GM19099 (cell line): ENCODE data around the gene GPSM1.

Experiments
- POLR2A ChIP-seq: IDR thresholded peaks from 3 replicates; pipeline ENCODE4 v1.6.1; 2011; ENCODE audit warnings: low read depth; ENCODE audit not compliant: insufficient read length; ENCODE audit errors: extremely low read depth

Gene GPSM1

DNA sequence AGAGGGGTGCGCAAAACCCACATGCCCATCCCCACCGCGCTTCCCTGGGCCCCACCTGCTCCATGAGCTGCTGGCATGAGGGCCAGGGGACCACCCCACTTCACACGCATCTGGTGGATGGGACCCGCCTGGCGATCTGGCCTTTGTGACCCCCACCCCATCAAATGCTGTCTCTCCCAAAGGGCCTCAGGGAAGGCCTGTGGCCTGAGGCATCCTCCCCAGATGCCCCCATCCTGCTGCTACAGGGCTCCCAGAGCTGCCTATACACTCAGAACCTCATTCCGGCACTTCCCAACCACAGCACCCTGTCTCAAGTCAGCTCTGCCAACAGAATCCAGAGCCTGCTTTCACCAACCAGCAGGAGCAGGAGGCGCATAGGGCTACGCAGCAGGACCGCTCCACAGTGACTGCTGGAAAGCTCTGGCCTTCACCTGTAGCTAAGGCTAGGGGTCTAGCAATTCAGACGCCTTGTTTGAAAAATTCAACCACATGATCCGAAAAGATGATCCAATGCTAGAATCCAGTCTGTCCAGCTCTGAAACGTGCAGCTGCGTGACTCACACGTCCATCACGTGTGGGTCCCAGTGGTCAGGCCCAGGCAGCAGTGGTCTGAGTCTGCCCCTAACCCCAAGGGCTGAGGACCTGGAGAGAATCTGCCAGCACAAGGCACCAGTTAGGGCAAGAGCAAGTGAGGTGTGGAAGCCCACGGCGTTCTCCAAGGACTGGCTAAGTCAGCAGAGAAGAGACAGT lies 74.0 kb downstream of the GPSM1 start:
- no peak for TF ChIP-seq POLR2A

- no peak for TF ChIP-seq POLR2A
These were observed 74.7 kb downstream of the GPSM1 start for GRCh38 chr9:136402067-136402466.

DNA sequence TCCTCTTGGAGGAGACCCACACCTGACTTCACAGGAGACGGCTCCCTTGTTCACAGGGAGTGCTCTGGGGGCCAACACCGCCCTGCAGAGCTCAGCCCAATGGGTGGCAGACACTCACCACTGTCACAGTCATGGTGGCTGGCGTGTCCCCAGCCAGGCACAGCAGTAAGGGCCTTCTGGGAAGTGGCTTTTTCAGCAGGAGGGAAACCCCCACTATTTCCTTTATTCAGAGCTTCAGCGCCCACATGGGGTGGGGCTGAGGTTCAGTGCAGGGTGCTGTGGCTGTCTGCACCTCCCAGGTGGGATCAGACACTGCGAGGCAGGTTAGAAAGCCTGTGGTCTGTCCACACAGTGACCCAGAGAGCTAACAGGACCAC lies 76.2 kb downstream of the GPSM1 start:
- TF ChIP-seq POLR2A, result peak; percentile 32

GRCh38 chr9:136403915-136404800 lies 76.8 kb downstream of the GPSM1 start:
- TF ChIP-seq POLR2A, result no peak

- TF ChIP-seq POLR2A, result no peak
These were observed 77.4 kb downstream of the GPSM1 start for GRCh38 chr9:136404801-136405136.

- no peak for TF ChIP-seq POLR2A
These were observed 78.1 kb downstream of the GPSM1 start for GRCh38 chr9:136405481-136405880.

DNA sequence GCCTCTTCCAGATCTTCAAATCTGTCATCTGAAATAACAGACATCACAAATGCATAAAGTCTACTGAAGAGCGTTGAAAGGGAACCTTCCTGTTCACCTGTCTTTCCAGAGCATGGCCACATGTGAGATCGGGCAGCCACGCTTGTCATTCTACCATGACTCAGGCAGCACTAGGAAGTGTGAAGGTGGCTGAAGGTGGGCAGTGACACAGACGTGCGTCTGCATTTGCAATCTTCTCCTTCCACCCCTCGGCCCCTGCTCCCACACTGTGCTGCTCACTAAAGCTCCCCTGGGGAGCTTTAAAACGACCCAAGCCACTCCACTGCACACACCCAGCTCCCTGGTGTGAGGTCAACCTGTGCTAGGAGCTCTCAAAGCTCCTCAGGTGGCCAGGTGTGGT lies 80.6 kb downstream of the GPSM1 start:
- TF ChIP-seq POLR2A, result no peak
